SK-N-SH (cell line): ENCODE measurements around the gene RAB42. TPM values are rescaled to one million over a fixed set of nuclear protein-coding genes. Genes with fewer than 3 reads are reported as not detected.

Experiments
- CTCF ChIA-PET: fragments of 300-600, 350-600 bp; formaldehyde crosslinking; extraction: SDS; loops from one replicate; lab custom pipeline; 2021; lab: Yijun Ruan, JAX
- POLR2A ChIA-PET: fragments of 350-600 bp; sonication (Branson Sonifier 250); formaldehyde crosslinking; extraction: SDS; loops from one replicate; lab custom pipeline; 2020; ENCODE audit warnings: antibody characterized with exemption, inconsistent platforms; lab: Yijun Ruan, JAX
- DNase-seq: peaks from one replicate; pipeline ENCODE4 v3.0.0; 2012
- H2AFZ ChIP-seq: fragments of 200-600 bp; sonication (generic); 2 replicates; pipeline ENCODE4 v1.8.1; 2016; ENCODE audit warnings: antibody characterized with exemption, mild to moderate bottlenecking, low read depth
- H3F3A ChIP-seq: fragments of 200-600 bp; sonication (generic); replicated peaks from 2 replicates; pipeline ENCODE3; 2016; ENCODE audit warnings: antibody characterized with exemption, mild to moderate bottlenecking; ENCODE audit not compliant: insufficient read depth
- H3K27ac ChIP-seq, 2 experiments: fragments of 200-500 bp in 1 of 2; fragments of 200-600 bp in 1 of 2; sonication (Bioruptor generic) in 1 of 2; sonication (generic), shearing (Covaris generic) in 1 of 2; 2 replicates each; pipeline versions ENCODE4 v1.5.1 to v1.6.1; 2014 to 2016; ENCODE audit warnings: low read depth in 2 of 2, inconsistent platforms in 1 of 2, low read length in 1 of 2, mild to moderate bottlenecking in 1 of 2, mixed read lengths in 1 of 2
- H3K27me3 ChIP-seq: fragments of 200-600 bp; sonication (generic), shearing (Covaris generic); 2 replicates; pipeline ENCODE4 v1.6.1; 2016; ENCODE audit warnings: mixed run types; ENCODE audit not compliant: insufficient read depth
- H3K36me3 ChIP-seq, 2 experiments: fragments of 200-500 bp in 1 of 2; fragments of 200-600 bp in 1 of 2; sonication (Bioruptor generic) in 1 of 2; sonication (generic) in 1 of 2; replicated peaks in 1 of 2; 2 replicates each; pipeline versions ENCODE3 to v1.5.1; 2014 to 2016; ENCODE audit warnings: low read length in 1 of 2, mild to moderate bottlenecking in 1 of 2; ENCODE audit not compliant: insufficient read depth in 2 of 2, control insufficient read depth in 1 of 2
- H3K4me1 ChIP-seq, 2 experiments: fragments of 200-500 bp in 1 of 2; fragments of 200-600 bp in 1 of 2; sonication (Bioruptor generic) in 1 of 2; sonication (generic), shearing (Covaris generic) in 1 of 2; 2 replicates each; pipeline versions ENCODE4 v1.5.1 to v1.6.1; 2014 to 2016; ENCODE audit warnings: low read depth in 1 of 2, low read length in 1 of 2, mixed run types in 1 of 2; ENCODE audit not compliant: insufficient read depth in 2 of 2, control insufficient read depth in 1 of 2
- H3K4me2 ChIP-seq: fragments of 200-600 bp; sonication (generic), shearing (Covaris generic); 2 replicates; pipeline ENCODE4 v1.6.1; 2017; ENCODE audit warnings: mixed run types
- H3K4me3 ChIP-seq, 2 experiments: fragments of 200-500 bp in 1 of 2; fragments of 200-600 bp in 1 of 2; sonication (Bioruptor generic) in 1 of 2; sonication (generic), shearing (Covaris generic) in 1 of 2; 2 replicates each; pipeline versions ENCODE4 v1.5.1 to v1.8.1; 2014 to 2016; ENCODE audit warnings: low read depth in 2 of 2, inconsistent platforms in 1 of 2, low read length in 1 of 2, mild to moderate bottlenecking in 1 of 2, mixed read lengths in 1 of 2, moderate library complexity in 1 of 2
- H3K79me2 ChIP-seq: fragments of 200-600 bp; sonication (generic); 2 replicates; pipeline ENCODE4 v1.8.1; 2017; ENCODE audit warnings: mild to moderate bottlenecking; ENCODE audit not compliant: insufficient read depth
- H3K9ac ChIP-seq: fragments of 200-600 bp; sonication (generic); 2 replicates; pipeline ENCODE4 v1.6.1; 2017; ENCODE audit warnings: mixed run types
- H3K9me2 ChIP-seq: fragments of 200-600 bp; sonication (generic); 2 replicates; pipeline ENCODE4 v1.6.1; 2017; ENCODE audit warnings: mixed run types
- H3K9me3 ChIP-seq: fragments of 200-600 bp; sonication (generic); 2 replicates; pipeline ENCODE4 v1.6.1; 2017; ENCODE audit warnings: mixed run types, mild to moderate bottlenecking, moderate library complexity
- H4K20me1 ChIP-seq: fragments of 200-600 bp; sonication (generic); 2 replicates; pipeline ENCODE4 v1.6.1; 2017; ENCODE audit warnings: mild to moderate bottlenecking, mixed run types; ENCODE audit not compliant: insufficient read depth
- EP300 ChIP-seq, 2 experiments: IDR thresholded peaks; 2 replicates each; pipeline versions ENCODE4 v1.4.0 to v1.6.1; 2012; ENCODE audit warnings: borderline replicate concordance in 1 of 2, low read depth in 1 of 2, low read length in 1 of 2
- EZH2phosphoT487 ChIP-seq: fragments of 200-600 bp; sonication (generic); IDR thresholded peaks from 2 replicates; pipeline ENCODE4 v1.6.1; 2017; ENCODE audit warnings: low read depth, mixed run types, mild to moderate bottlenecking, antibody characterized with exemption, moderate library complexity, borderline replicate concordance
- FOXJ3 ChIP-seq: sonication (generic); formaldehyde crosslinking; IDR thresholded peaks from 2 replicates; pipeline ENCODE4 v1.5.1; 2020; ENCODE audit warnings: mild to moderate bottlenecking, missing genetic modification reagents
- GATA2 ChIP-seq: sonication (generic); formaldehyde crosslinking; IDR thresholded peaks from 2 replicates; pipeline ENCODE4 v1.5.0; 2020; ENCODE audit warnings: mild to moderate bottlenecking, missing genetic modification reagents
- JUND ChIP-seq: IDR thresholded peaks from 2 replicates; pipeline ENCODE4 v1.4.0; 2012
- MEF2A ChIP-seq: IDR thresholded peaks from 2 replicates; pipeline ENCODE4 v1.4.0; 2012; ENCODE audit warnings: low read depth, borderline replicate concordance
- NRF1 ChIP-seq: IDR thresholded peaks from 2 replicates; pipeline ENCODE4 v1.6.1; 2012; ENCODE audit warnings: low read depth, mild to moderate bottlenecking, low read length
- POLR2AphosphoS5 ChIP-seq: IDR thresholded peaks from 2 replicates; pipeline ENCODE4 v1.6.1; 2012; ENCODE audit warnings: low read depth, low read length
- RAD21 ChIP-seq: IDR thresholded peaks from 2 replicates; pipeline ENCODE4 v1.6.1; 2012; ENCODE audit warnings: mild to moderate bottlenecking, low read length
- RXRA ChIP-seq: IDR thresholded peaks from 2 replicates; pipeline ENCODE4 v1.4.0; 2012; ENCODE audit warnings: low read depth, mild to moderate bottlenecking, borderline replicate concordance
- TCF12 ChIP-seq: IDR thresholded peaks from 2 replicates; pipeline ENCODE4 v1.4.0; 2012
- TEAD4 ChIP-seq: IDR thresholded peaks from 2 replicates; pipeline ENCODE4 v1.4.0; 2012; ENCODE audit warnings: mild to moderate bottlenecking, borderline replicate concordance; ENCODE audit not compliant: insufficient read depth
- WGBS: methylation state at CpG from one replicate; pipeline ENCODE4 v1.1.6; 2017; ENCODE audit warnings: low lambda C conversion rate; 5-methylcytosine and 5-hydroxymethylcytosine counted together
- polyA plus RNA-seq, 3 experiments: library from polyadenylated mRNA; depleted of rRNA; stranded (reverse); fragments of >200 nt; gene quantifications; 2 replicates each; pipeline ENCODE4 v1.2.3, GENCODE V29; 2012
- TF ChIP-seq, protein P1 (sequence below): fragments of 200-600 bp; sonication (generic); IDR thresholded peaks from 2 replicates; pipeline ENCODE4 v1.6.1; 2017; ENCODE audit warnings: antibody characterized with exemption, mild to moderate bottlenecking, moderate library complexity
- TF ChIP-seq, protein P2 (sequence below): IDR thresholded peaks from 2 replicates; pipeline ENCODE4 v1.4.0; 2012; ENCODE audit warnings: low read depth, borderline replicate concordance

The RAB42 gene
- polyA plus RNA-seq, 1 of the 3 experiments (the other 2 are of a cell fraction): 4.6 TPM

DNA sequence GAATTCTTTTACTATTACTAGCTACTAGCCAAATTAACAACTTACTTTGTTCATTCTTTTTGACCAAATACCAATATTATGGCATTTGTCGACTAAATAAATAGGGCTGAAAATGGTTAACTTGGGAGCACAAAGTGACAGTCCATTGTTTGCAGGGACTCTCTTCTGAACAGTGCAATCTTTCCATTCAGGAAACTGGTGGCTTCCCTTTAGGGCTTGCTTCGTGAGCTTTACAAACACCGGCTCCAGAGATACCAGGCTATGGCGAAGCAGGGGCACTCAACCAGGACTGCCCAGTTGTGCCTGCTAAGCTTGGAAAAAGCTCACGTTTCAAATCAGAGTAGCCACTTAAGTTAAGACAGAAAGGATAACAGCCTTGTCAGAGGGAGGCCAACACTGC lies 12.3 kb downstream of the RAB42 start:
- Histone ChIP-seq H2AFZ (no peak overlapping the region), H3K4me3 (no peak overlapping the region), H3K27ac (no peak overlapping the region), H3F3A (peaks cover 32% of the 10 kb centered on the region), H4K20me1 (peaks cover 4% of the 10 kb centered on the region; the same call in 1 of the 2 replicates), H3K9me2 (no peaks in the 10 kb centered on the region), H3K36me3 (peaks cover 9 to 20% of the 10 kb centered on the region in 2 experiments), H3K9ac (no peak overlapping the region), H3K27me3 (no peaks in the 10 kb centered on the region), H3K4me2 (no peak overlapping the region), H3K79me2 (no peaks in the 10 kb centered on the region), H3K9me3 (no peaks in the 10 kb centered on the region), H3K4me1 (peaks cover 0 to 9% of the 10 kb centered on the region in 2 experiments; a peak in 3 of 4 replicates)
- DNase-seq: no peak
- ChIA-PET CTCF (interaction anchor here (0.7 to 6.4 kb wide), 11 partner anchors 19 to 356 kb away, joined by 3 to 48 read pairs (median 5); no protein-coding TSS in a partner anchor), POLR2A (interaction anchor here (1.0 to 1.1 kb wide), 2 partner anchors 23 to 43 kb away, joined by 3 to 4 read pairs; no protein-coding TSS in a partner anchor)
- TF ChIP-seq TEAD4: no peak
- TF ChIP-seq EZH2phosphoT487: no peak
- TF ChIP-seq FOXJ3 (CRISPR knock-in tag): no peak
- TF ChIP-seq GATA2 (CRISPR knock-in tag): no peak
- TF ChIP-seq POLR2AphosphoS5: no peak
- TF ChIP-seq RXRA: no peak
- no peak for TF ChIP-seq MEF2A
- TF ChIP-seq, protein P1, sequence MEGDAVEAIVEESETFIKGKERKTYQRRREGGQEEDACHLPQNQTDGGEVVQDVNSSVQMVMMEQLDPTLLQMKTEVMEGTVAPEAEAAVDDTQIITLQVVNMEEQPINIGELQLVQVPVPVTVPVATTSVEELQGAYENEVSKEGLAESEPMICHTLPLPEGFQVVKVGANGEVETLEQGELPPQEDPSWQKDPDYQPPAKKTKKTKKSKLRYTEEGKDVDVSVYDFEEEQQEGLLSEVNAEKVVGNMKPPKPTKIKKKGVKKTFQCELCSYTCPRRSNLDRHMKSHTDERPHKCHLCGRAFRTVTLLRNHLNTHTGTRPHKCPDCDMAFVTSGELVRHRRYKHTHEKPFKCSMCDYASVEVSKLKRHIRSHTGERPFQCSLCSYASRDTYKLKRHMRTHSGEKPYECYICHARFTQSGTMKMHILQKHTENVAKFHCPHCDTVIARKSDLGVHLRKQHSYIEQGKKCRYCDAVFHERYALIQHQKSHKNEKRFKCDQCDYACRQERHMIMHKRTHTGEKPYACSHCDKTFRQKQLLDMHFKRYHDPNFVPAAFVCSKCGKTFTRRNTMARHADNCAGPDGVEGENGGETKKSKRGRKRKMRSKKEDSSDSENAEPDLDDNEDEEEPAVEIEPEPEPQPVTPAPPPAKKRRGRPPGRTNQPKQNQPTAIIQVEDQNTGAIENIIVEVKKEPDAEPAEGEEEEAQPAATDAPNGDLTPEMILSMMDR: no peak
- TF ChIP-seq JUND: no peak
- TF ChIP-seq RAD21: no peak
- 88% methylated on average over 5 of the region's 5 CpGs for WGBS

DNA sequence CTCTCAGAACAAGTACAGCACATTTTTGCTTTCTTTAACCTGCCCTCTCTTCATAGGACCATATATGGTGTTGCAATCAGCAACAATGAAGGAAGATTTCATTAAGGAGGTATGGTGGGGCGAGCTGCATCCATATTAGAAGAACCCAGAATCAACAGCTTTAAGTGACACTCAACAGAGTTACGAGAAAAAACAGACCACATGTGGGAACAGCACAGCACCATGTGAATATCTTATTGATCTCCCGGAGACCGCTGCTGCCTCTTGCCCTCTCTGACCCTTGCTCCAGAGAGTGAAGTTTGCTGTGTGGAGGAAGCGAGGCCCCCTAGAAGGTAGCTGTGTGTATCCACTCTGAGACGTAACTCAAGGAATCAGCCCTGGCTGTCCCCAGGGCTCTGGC lies 12.9 kb downstream of the RAB42 start:
- TF ChIP-seq POLR2AphosphoS5: no peak
- TF ChIP-seq, protein P2, sequence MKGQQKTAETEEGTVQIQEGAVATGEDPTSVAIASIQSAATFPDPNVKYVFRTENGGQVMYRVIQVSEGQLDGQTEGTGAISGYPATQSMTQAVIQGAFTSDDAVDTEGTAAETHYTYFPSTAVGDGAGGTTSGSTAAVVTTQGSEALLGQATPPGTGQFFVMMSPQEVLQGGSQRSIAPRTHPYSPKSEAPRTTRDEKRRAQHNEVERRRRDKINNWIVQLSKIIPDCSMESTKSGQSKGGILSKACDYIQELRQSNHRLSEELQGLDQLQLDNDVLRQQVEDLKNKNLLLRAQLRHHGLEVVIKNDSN: no peak
- TF ChIP-seq TCF12: no peak
- no peak for TF ChIP-seq EZH2phosphoT487
- TF ChIP-seq NRF1: no peak
- TF ChIP-seq EP300 (IDR thresholded peaks at IDR 0.05; ENCODE audit: borderline replicate concordance in 1 of 2, low read depth in 1 of 2, low read length in 1 of 2): no peak
- H3K36me3 ChIP-seq: peaks cover 9 to 20% of the 10 kb centered on the region in 2 experiments
- peaks cover 32% of the 10 kb centered on the region for H3F3A ChIP-seq
- no peak for DNase-seq
- H2AFZ ChIP-seq: no peak overlapping the region
- H3K4me3 ChIP-seq: no peak overlapping the region
- H3K9me2 ChIP-seq: no peaks in the 10 kb centered on the region
- H3K27me3 ChIP-seq: no peaks in the 10 kb centered on the region
- no peak overlapping the region for H3K4me2 ChIP-seq
- peaks cover 4% of the 10 kb centered on the region; the same call in 1 of the 2 replicates for H4K20me1 ChIP-seq
- WGBS: 94% methylated on average over 6 of the region's 6 CpGs
- no peak overlapping the region for H3K9ac ChIP-seq
- ChIA-PET POLR2A (interaction anchor here (1.0 kb wide), 1 partner anchor 23 kb away, joined by 4 read pairs; no protein-coding TSS in a partner anchor), CTCF (interaction anchor here (0.7 to 6.4 kb wide), 9 partner anchors 19 to 357 kb away, joined by 3 to 48 read pairs (median 5); no protein-coding TSS in a partner anchor)
- H3K4me1 ChIP-seq: peaks cover 0 to 9% of the 10 kb centered on the region in 2 experiments; a peak in 3 of 4 replicates
- H3K27ac ChIP-seq: no peak overlapping the region
- H3K9me3 ChIP-seq: no peaks in the 10 kb centered on the region
- H3K79me2 ChIP-seq: no peaks in the 10 kb centered on the region
